Neuronal stem cell (in vitro differentiated cells): ENCODE measurements around the gene HES6.

Experiments
- DNase-seq: peaks from one replicate; pipeline ENCODE4 v3.0.0-alpha.2; 2013; ENCODE audit warnings: low spot score
- H2AFZ ChIP-seq: one replicate; pipeline ENCODE4 v1.6.1; 2013; ENCODE audit warnings: mild to moderate bottlenecking, low read length, inconsistent platforms
- H2AK5ac ChIP-seq: 2 replicates; pipeline ENCODE4 v1.6.1; 2013; ENCODE audit warnings: low read depth, mild to moderate bottlenecking, inconsistent platforms, low read length, moderate library complexity, mixed read lengths
- H2BK120ac ChIP-seq: 2 replicates; pipeline ENCODE4 v1.6.1; 2013; ENCODE audit warnings: low read depth, mild to moderate bottlenecking, inconsistent platforms, low read length, moderate library complexity, mixed read lengths
- H2BK12ac ChIP-seq: one replicate; pipeline ENCODE4 v1.6.1; 2013; ENCODE audit warnings: low read length, inconsistent platforms
- H2BK15ac ChIP-seq: 2 replicates; pipeline ENCODE4 v1.6.1; 2013; ENCODE audit warnings: mild to moderate bottlenecking, low read length, inconsistent platforms, mixed read lengths
- H2BK5ac ChIP-seq: one replicate; pipeline ENCODE4 v1.6.1; 2013; ENCODE audit warnings: inconsistent platforms, mild to moderate bottlenecking, low read length, moderate library complexity
- H3K14ac ChIP-seq: one replicate; pipeline ENCODE4 v1.6.1; 2013; ENCODE audit warnings: low read length, inconsistent platforms
- H3K18ac ChIP-seq: 2 replicates; pipeline ENCODE4 v1.6.1; 2013; ENCODE audit warnings: low read length, inconsistent platforms
- H3K23ac ChIP-seq: 2 replicates; pipeline ENCODE4 v1.6.1; 2013; ENCODE audit warnings: low read depth, mild to moderate bottlenecking, mixed read lengths, low read length, inconsistent platforms; ENCODE audit not compliant: poor library complexity
- H3K27ac ChIP-seq: replicated peaks from 3 replicates; pipeline ENCODE4 v1.5.1; 2013; ENCODE audit warnings: low read length, inconsistent platforms
- H3K27me3 ChIP-seq, 3 experiments: 2 replicates each; pipeline ENCODE4 v1.6.1; 2013; ENCODE audit warnings: low read length in 3 of 3, mild to moderate bottlenecking in 2 of 3, inconsistent platforms in 1 of 3, low read depth in 1 of 3, mixed read lengths in 1 of 3, moderate library complexity in 1 of 3; ENCODE audit not compliant: control insufficient read depth in 3 of 3, insufficient read depth in 3 of 3
- H3K36me3 ChIP-seq, 2 donors: replicated peaks in 1 of 2; 2 replicates each; pipeline ENCODE4 v1.6.1; 2013; ENCODE audit warnings: low read length in 2 of 2; ENCODE audit not compliant: control insufficient read depth in 2 of 2, insufficient read depth in 2 of 2
- H3K4ac ChIP-seq: 2 replicates; pipeline ENCODE4 v1.6.1; 2013; ENCODE audit warnings: inconsistent platforms, mild to moderate bottlenecking, low read length, moderate library complexity
- H3K4me1 ChIP-seq, 2 donors: 1 replicate in 1 of 2; 2 replicates in 1 of 2; pipeline ENCODE4 v1.6.1; 2013; ENCODE audit warnings: low read length in 2 of 2, low read depth in 1 of 2; ENCODE audit not compliant: control insufficient read depth in 2 of 2, insufficient read depth in 1 of 2
- H3K4me2 ChIP-seq: one replicate; pipeline ENCODE4 v1.6.1; 2013; ENCODE audit warnings: mild to moderate bottlenecking, low read length, inconsistent platforms; ENCODE audit not compliant: insufficient read depth, poor library complexity, severe bottlenecking
- H3K4me3 ChIP-seq, 2 donors: 2 replicates each; pipeline ENCODE4 v1.5.1; 2013; ENCODE audit warnings: low read length in 2 of 2, mild to moderate bottlenecking in 2 of 2, inconsistent platforms in 1 of 2, moderate library complexity in 1 of 2
- H3K79me1 ChIP-seq: one replicate; pipeline ENCODE4 v1.6.1; 2013; ENCODE audit warnings: low read depth, mild to moderate bottlenecking, inconsistent platforms, low read length, moderate library complexity
- H3K9ac ChIP-seq: one replicate; pipeline ENCODE4 v1.6.1; 2013; ENCODE audit warnings: mild to moderate bottlenecking, low read depth, low read length, inconsistent platforms; ENCODE audit not compliant: poor library complexity
- H3K9me3 ChIP-seq, 2 donors: replicated peaks in 1 of 2; 2 replicates each; pipeline versions ENCODE3 to v1.6.1; 2013; ENCODE audit warnings: low read length in 2 of 2, mild to moderate bottlenecking in 2 of 2, inconsistent platforms in 1 of 2, low read depth in 1 of 2, mixed read lengths in 1 of 2, moderate library complexity in 1 of 2; ENCODE audit not compliant: control insufficient read depth in 2 of 2, insufficient read depth in 1 of 2
- H4K8ac ChIP-seq: one replicate; pipeline ENCODE4 v1.6.1; 2013; ENCODE audit warnings: low read depth, mild to moderate bottlenecking, inconsistent platforms, low read length, moderate library complexity
- H4K91ac ChIP-seq: one replicate; pipeline ENCODE4 v1.6.1; 2013; ENCODE audit warnings: low read length, low read depth, mild to moderate bottlenecking, inconsistent platforms; ENCODE audit not compliant: poor library complexity
- WGBS, 2 donors: extraction: QIAGEN DNeasy Blood & Tissue Kit; methylation state at CpG; one replicate each; pipeline ENCODE4 v1.1.7; 2013; ENCODE audit warnings: missing lambda C conversion rate in 2 of 2, mixed read lengths in 1 of 2; ENCODE audit not compliant: insufficient read length in 2 of 2, insufficient replicate concordance in 1 of 2; ENCODE audit errors: extremely low coverage in 2 of 2; 5-methylcytosine and 5-hydroxymethylcytosine counted together

The HES6 gene

GRCh38 chr2:238239543-238239862 lies 335 bp downstream of the HES6 start:
- no peak for DNase-seq
- Histone ChIP-seq H3K18ac (peak overlapping the region; percentile 97), H2BK15ac (peak overlapping the region; percentile 71), H3K36me3 (peaks cover 0 to 10% of the 10 kb centered on the region in 2 donors), H3K4ac (no peak overlapping the region), H3K9me3 (peaks cover 3 to 7% of the 10 kb centered on the region in 2 donors), H2BK120ac (no peak overlapping the region), H3K27me3 (peaks cover 0 to 45% (median 4%) of the 10 kb centered on the region in 3 experiments), H3K4me3 (peak overlapping the region; percentile 82 to 96), H4K8ac (no peak overlapping the region), H3K4me1 (peaks cover 5 to 13% of the 10 kb centered on the region in 2 donors), H2BK12ac (no peak overlapping the region), H3K9ac (peak overlapping the region; percentile 95), H3K14ac (no peak overlapping the region), H3K79me1 (peaks cover 5% of the 10 kb centered on the region), H2AFZ (peak overlapping the region; percentile 99), H4K91ac (no peak overlapping the region), H2BK5ac (no peak overlapping the region), H2AK5ac (no peak overlapping the region), H3K4me2 (peak overlapping the region; percentile 93), H3K27ac (no peak overlapping the region), H3K23ac (peak overlapping the region; percentile 74)
- WGBS, 2 donors, result no CpG with 5 or more reads among the region's 43 CpGs

GRCh38 chr2:238238766-238239542 lies 884 bp downstream of the HES6 start:
- no peak for DNase-seq
- H3K27ac ChIP-seq, result no peak overlapping the region
- no CpG with 5 or more reads among the region's 75 CpGs for WGBS, 2 donors

GRCh38 chr2:238238311-238238765 lies 1.5 kb downstream of the HES6 start:
- DNase-seq, result no peak
- peak overlapping the region; percentile 46 for H2BK5ac ChIP-seq
- H2AFZ ChIP-seq, result no peak overlapping the region
- peaks cover 5 to 13% of the 10 kb centered on the region in 2 donors for H3K4me1 ChIP-seq
- H2BK15ac ChIP-seq, result peak overlapping the region; percentile 59
- H3K14ac ChIP-seq, result no peak overlapping the region
- no peak overlapping the region for H3K9ac ChIP-seq
- H3K27ac ChIP-seq, result no peak overlapping the region
- H2BK12ac ChIP-seq, result no peak overlapping the region
- peaks cover 0 to 6% of the 10 kb centered on the region in 2 donors for H3K36me3 ChIP-seq
- no peak overlapping the region for H3K18ac ChIP-seq
- H3K79me1 ChIP-seq, result peaks cover 5% of the 10 kb centered on the region
- H3K9me3 ChIP-seq, result peaks cover 3 to 7% of the 10 kb centered on the region in 2 donors
- H3K4me2 ChIP-seq, result no peak overlapping the region
- H3K23ac ChIP-seq, result no peak overlapping the region
- H4K91ac ChIP-seq, result no peak overlapping the region
- peak overlapping the region in 1 of 2 donors; percentile 82 for H3K4me3 ChIP-seq
- no peak overlapping the region for H3K4ac ChIP-seq
- H2AK5ac ChIP-seq, result peak overlapping the region; percentile 95
- WGBS, 2 donors, result no CpG with 5 or more reads among the region's 5 CpGs
- no peak overlapping the region for H4K8ac ChIP-seq
- H2BK120ac ChIP-seq, result no peak overlapping the region
- peaks cover 4 to 45% (median 4%) of the 10 kb centered on the region in 3 experiments for H3K27me3 ChIP-seq

More at GRCh38 chr2:238238766-238239542, 884 bp downstream of the HES6 start:
- Histone ChIP-seq H3K14ac (no peak overlapping the region), H2BK120ac (no peak overlapping the region), H2BK5ac (peak overlapping the region; percentile 46), H3K23ac (peak overlapping the region; percentile 76), H3K4me1 (peaks cover 5 to 13% of the 10 kb centered on the region in 2 donors), H3K9me3 (peaks cover 3 to 7% of the 10 kb centered on the region in 2 donors), H3K9ac (peak overlapping the region; percentile 54), H4K8ac (peak overlapping the region; percentile 87), H3K4me3 (peak overlapping the region; percentile 82 to 96), H2BK15ac (peak overlapping the region; percentile 59), H2BK12ac (no peak overlapping the region), H3K36me3 (peaks cover 0 to 6% of the 10 kb centered on the region in 2 donors), H3K27me3 (peaks cover 0 to 45% (median 4%) of the 10 kb centered on the region in 3 experiments), H3K4me2 (peak overlapping the region; percentile 60), H2AFZ (peak overlapping the region; percentile 99), H3K4ac (no peak overlapping the region), H2AK5ac (peak overlapping the region; percentile 95), H4K91ac (no peak overlapping the region), H3K79me1 (peaks cover 5% of the 10 kb centered on the region), H3K18ac (peak overlapping the region; percentile 88)

- no peak overlapping the region for H2BK120ac ChIP-seq
- no peak overlapping the region for H2BK12ac ChIP-seq
- no peak overlapping the region for H4K8ac ChIP-seq
- H3K27me3 ChIP-seq, result peaks cover 4 to 45% (median 6%) of the 10 kb centered on the region in 3 experiments
- no peak overlapping the region for H3K4me3 ChIP-seq
- no peak overlapping the region for H3K4ac ChIP-seq
- H4K91ac ChIP-seq, result no peak overlapping the region
- H3K18ac ChIP-seq, result no peak overlapping the region
- no peak for DNase-seq
- no peak overlapping the region for H3K9ac ChIP-seq
- no peak overlapping the region for H2BK5ac ChIP-seq
- H3K9me3 ChIP-seq, result peaks cover 3 to 7% of the 10 kb centered on the region in 2 donors
- no peak overlapping the region for H2AK5ac ChIP-seq
- no peak overlapping the region for H3K14ac ChIP-seq
- no peak overlapping the region for H3K23ac ChIP-seq
- no peak overlapping the region for H2AFZ ChIP-seq
- peaks cover 5 to 8% of the 10 kb centered on the region in 2 donors for H3K4me1 ChIP-seq
- H2BK15ac ChIP-seq, result no peak overlapping the region
- peaks cover 0 to 6% of the 10 kb centered on the region in 2 donors for H3K36me3 ChIP-seq
- H3K79me1 ChIP-seq, result peaks cover 5% of the 10 kb centered on the region
- WGBS, 2 donors, result no CpG with 5 or more reads among the region's 11 CpGs
- no peak overlapping the region for H3K27ac ChIP-seq
- no peak overlapping the region for H3K4me2 ChIP-seq
Measured at GRCh38 chr2:238237431-238238135, 2.3 kb downstream of the HES6 start.
